Left lung (tissue), 10 donors: Measurements from ENCODE around the gene PTPN18. TPM values are rescaled to one million over a fixed set of nuclear protein-coding genes. Genes with fewer than 3 reads are reported as not detected.

ENCODE experiments used
- ATAC-seq: fragments of 200-7000 bp; cut with Tn5 transposase; one replicate; pipeline ENCODE4 v1.9.1; 2020; ENCODE audit warnings: moderate library complexity
- DNase-seq, 4 donors: peaks; one replicate each; pipeline ENCODE4 v3.0.0-alpha.2; 2013 to 2020
- H3K27ac ChIP-seq, 2 donors: fragments of 200-600 bp; sonication (generic) in 1 of 2; one replicate each; pipeline versions ENCODE4 v1.5.0 to v1.8.0; 2020 to 2021
- H3K27me3 ChIP-seq, 2 donors: fragments of 200-600 bp; sonication (generic) in 1 of 2; one replicate each; pipeline versions ENCODE4 v1.5.0 to v1.8.0; 2020 to 2021
- H3K36me3 ChIP-seq, 2 donors: fragments of 200-600 bp; sonication (generic) in 1 of 2; one replicate each; pipeline versions ENCODE4 v1.5.0 to v1.8.0; 2020 to 2021
- H3K4me1 ChIP-seq, 2 donors: fragments of 200-600 bp; one replicate each; pipeline ENCODE4 v1.8.0; 2021
- H3K4me3 ChIP-seq, 2 donors: fragments of 200-600 bp; sonication (generic) in 1 of 2; one replicate each; pipeline versions ENCODE4 v1.5.0 to v1.8.0; 2020 to 2021; ENCODE audit warnings: mild to moderate bottlenecking in 1 of 2
- H3K9me3 ChIP-seq, 2 donors: fragments of 200-600 bp; sonication (generic) in 1 of 2; one replicate each; pipeline versions ENCODE4 v1.5.0 to v1.8.0; 2020 to 2021
- intact Hi-C, 2 donors: fragments of 100-400 bp; cut with DNase I; formaldehyde crosslinking; loops; one replicate each; pipeline versions ENCODE4 v1.11.2 to v1.14.2; 2022
- polyA plus RNA-seq, 6 donors: library from polyadenylated mRNA; unstranded; fragments of 120-200 nt; gene quantifications; one replicate each; pipeline ENCODE4 v1.2.1, GENCODE V29; 2013; ENCODE audit not compliant: insufficient read length in 6 of 6
- total RNA-seq, 2 donors: library from RNA; stranded (reverse); fragmentation: NEBNext Ultra II Directional; extraction: Animal tissue kit (Norgen Biotek cat#: 25700); gene quantifications; one replicate each; pipeline ENCODE4 v1.2.1, GENCODE V29; 2021
- TF ChIP-seq, protein P1 (sequence below), 2 donors: fragments of 200-600 bp; sonication (generic) in 1 of 2; IDR thresholded peaks; one replicate each; pipeline versions ENCODE4 v1.5.0 to v1.8.0; 2021; ENCODE audit warnings: antibody characterized with exemption in 2 of 2
- donor health status: DM: no; HTN: yes; CAD: no.
- donor health status: DM: no; HTN: no; CAD: no.

PTPN18 gene
- total and polyA plus RNA-seq, 8 donors: 35.1 to 74.7 (median 40.1) TPM

DNA sequence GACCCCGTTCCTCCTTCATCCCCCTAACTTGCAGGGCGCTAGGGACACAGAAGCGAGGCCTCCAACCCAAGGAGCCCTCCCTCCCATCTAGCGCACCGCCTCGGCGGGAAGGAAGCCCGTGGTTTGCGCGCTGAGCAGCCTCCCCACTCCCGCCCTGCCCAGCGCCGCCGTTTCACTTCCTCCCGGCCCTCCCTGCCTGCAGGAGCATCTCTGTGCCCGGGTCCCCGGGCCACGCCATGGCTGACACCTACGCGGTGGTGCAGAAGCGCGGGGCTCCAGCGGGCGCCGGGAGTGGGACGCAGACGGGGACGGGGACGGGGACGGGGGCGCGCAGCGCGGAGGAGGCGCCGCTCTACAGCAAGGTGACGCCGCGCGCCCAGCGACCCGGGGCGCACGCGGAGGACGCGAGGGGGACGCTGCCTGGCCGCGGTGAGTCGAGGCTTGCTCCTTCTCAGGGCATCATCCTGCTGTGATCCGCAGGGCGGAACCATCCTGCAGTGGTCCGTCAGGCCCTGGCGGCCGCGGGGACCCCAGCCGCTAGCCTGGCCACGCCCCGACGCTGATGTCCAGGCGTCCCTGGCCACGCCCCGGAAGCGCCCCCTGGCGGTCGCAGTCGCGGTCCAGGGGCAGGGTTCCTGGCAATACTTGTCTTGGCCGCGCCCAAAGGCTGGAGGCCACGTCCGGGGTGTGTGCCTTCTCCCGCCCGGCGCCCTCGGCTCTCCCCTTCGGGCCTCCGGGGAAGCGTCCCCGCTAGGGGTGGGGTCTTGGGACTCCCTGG, 16.4 kb downstream of the PTPN18 start:
- peak; percentile 84 to 98 (median 92) for DNase-seq
- intact Hi-C loops: no loop called here
- Histone ChIP-seq H3K9me3 (no peaks in the 10 kb centered on the region), H3K4me1 (peaks cover 20 to 76% of the 10 kb centered on the region in 2 donors), H3K27ac (peak overlapping the region; percentile 86 to 95), H3K4me3 (peak overlapping the region; percentile 72 to 92), H3K36me3 (peaks cover 0 to 25% of the 10 kb centered on the region in 2 donors), H3K27me3 (no peaks in the 10 kb centered on the region)
- TF ChIP-seq, protein P1, sequence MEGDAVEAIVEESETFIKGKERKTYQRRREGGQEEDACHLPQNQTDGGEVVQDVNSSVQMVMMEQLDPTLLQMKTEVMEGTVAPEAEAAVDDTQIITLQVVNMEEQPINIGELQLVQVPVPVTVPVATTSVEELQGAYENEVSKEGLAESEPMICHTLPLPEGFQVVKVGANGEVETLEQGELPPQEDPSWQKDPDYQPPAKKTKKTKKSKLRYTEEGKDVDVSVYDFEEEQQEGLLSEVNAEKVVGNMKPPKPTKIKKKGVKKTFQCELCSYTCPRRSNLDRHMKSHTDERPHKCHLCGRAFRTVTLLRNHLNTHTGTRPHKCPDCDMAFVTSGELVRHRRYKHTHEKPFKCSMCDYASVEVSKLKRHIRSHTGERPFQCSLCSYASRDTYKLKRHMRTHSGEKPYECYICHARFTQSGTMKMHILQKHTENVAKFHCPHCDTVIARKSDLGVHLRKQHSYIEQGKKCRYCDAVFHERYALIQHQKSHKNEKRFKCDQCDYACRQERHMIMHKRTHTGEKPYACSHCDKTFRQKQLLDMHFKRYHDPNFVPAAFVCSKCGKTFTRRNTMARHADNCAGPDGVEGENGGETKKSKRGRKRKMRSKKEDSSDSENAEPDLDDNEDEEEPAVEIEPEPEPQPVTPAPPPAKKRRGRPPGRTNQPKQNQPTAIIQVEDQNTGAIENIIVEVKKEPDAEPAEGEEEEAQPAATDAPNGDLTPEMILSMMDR (IDR thresholded peaks at IDR 0.05): peak; percentile 94
- ATAC-seq: peak; percentile 98

DNA sequence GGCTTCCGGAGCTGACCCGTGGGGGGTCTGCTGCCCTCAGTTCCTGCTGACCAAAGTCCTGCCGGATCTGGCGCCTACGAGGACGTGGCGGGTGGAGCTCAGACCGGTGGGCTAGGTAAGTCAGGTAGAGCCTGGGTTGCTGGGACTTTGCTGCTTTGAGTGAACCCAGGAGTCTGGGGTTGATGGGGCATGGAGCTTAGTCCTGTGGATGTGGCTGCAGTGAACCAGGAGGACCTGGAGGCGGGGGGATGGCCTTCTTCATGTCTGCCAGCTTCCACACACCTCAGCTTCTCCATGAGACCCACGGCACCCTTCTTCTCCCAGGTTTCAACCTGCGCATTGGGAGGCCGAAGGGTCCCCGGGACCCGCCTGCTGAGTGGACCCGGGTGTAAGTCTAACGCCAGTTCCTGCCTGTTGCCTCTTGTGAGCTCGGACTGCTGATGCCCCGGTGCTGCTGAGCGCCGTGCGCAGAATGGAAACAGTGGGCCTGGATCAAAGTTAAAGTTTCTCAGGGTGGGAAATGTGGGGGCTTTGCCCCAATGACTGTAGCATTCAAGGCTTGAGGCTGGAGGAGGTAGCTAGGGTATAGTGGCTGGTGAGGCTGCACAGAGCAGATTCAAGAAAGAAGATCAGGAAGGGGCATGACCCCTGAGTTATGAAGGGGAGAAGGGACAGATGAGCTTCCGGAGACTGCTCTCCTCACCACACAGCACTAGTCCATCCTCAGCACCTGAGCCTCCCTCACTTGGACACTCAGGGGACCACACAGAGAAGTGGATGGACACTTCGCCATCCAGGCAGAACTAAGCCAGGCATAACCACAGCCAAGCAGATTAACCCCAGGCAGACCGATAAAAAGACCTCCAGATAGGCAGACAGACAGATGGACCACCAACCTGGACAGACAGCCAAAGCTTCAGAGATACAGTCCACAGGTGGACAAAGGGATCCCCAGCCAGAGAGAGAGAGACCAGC, 17.3 kb downstream of the PTPN18 start:
- Histone ChIP-seq H3K4me3 (peak overlapping the region; percentile 72 to 92), H3K4me1 (peaks cover 20 to 80% of the 10 kb centered on the region in 2 donors), H3K27me3 (no peaks in the 10 kb centered on the region), H3K27ac (peak overlapping the region; percentile 86 to 95), H3K9me3 (no peaks in the 10 kb centered on the region), H3K36me3 (peaks cover 0 to 25% of the 10 kb centered on the region in 2 donors)
- DNase-seq: no peak
- intact Hi-C loops: no loop called here
- no peak for ATAC-seq
- TF ChIP-seq, protein P1 (IDR thresholded peaks at IDR 0.05): peak in 1 of 2 donors; percentile 0

DNA sequence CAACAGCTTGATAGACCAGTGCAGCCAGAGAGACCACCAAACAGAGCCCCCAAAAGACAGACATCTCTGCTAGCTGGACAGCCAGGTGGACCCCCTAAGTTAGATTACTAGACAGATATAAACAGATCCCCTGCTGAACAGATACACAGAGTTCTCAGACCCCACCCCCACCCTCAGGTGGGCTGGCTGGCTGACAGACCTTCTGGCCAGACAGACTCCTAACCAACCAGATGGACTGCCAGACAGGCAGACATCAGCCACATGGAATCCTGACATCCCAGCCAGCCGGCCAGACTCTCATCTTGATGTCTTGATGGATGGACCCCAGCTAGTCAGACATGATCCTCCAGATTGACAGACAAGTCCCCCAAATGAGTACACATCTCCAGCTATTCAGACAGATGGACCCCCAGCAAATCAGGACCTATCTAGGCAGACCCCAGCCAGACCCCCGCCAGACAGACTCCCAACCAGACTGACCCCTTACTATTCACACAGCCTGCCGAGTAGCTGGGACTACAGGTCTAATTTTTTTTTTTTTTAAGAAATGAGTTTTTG, 18.0 kb downstream of the PTPN18 start:
- no peak for ATAC-seq
- intact Hi-C loops: no loop called here
- TF ChIP-seq, protein P1 (IDR thresholded peaks at IDR 0.05): no peak
- Histone ChIP-seq H3K36me3 (peaks cover 0 to 25% of the 10 kb centered on the region in 2 donors), H3K27ac (no peak overlapping the region), H3K4me3 (peak overlapping the region in 1 of 2 donors; percentile 72), H3K27me3 (no peaks in the 10 kb centered on the region), H3K4me1 (peaks cover 20 to 78% of the 10 kb centered on the region in 2 donors), H3K9me3 (no peaks in the 10 kb centered on the region)
- DNase-seq: no peak

DNA sequence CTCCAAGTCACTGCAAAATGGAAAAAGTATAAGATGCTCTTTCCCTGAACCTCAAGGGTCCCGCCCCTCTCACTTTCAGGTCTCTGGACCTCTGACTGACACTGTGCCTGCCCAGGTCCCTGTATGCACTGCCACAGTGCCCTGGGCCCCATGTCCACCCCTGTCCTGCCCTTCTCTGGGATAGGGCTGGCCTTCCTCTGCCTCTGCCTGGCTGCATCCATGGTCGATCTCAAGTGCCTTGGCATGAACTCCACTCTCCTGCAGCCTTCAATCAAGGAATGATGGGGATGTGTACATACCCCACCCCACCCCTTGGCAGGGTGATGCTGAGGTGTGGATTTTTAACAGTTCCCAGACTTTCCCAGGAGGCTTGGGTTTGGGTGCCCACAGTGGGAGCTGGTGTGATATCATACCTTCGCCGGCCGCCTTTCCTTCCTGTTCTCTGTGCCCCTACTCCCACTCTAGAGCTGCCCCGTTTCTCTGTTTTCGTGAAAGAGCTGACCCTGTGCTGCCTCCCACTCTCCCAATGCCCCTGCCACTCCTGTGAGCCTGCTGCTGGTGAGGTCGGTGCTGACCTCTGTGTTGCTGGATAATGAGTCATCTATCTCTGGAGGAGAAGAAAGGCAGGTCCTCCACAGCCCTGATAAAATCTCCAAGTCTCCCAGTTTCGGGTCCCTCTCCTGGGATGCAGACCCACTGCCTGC, 18.9 kb downstream of the PTPN18 start:
- H3K9me3 ChIP-seq: no peaks in the 10 kb centered on the region
- DNase-seq (no peak), ATAC-seq (no peak)
- no peak overlapping the region for H3K4me3 ChIP-seq
- intact Hi-C loops: no loop called here
- TF ChIP-seq, protein P1 (IDR thresholded peaks at IDR 0.05): no peak
- H3K4me1 ChIP-seq: peaks cover 20 to 70% of the 10 kb centered on the region in 2 donors
- H3K27me3 ChIP-seq: no peaks in the 10 kb centered on the region
- H3K27ac ChIP-seq: no peak overlapping the region
- H3K36me3 ChIP-seq: peaks cover 0 to 25% of the 10 kb centered on the region in 2 donors
